Small intestine (tissue), 7 donors: ENCODE data around the gene FSTL1. TPM values are rescaled to one million over a fixed set of nuclear protein-coding genes. Genes with fewer than 3 reads are reported as not detected.

Experiments used
- DNase-seq, 2 donors: peaks; one replicate each; pipeline versions ENCODE4 v3.0.0 to v3.0.0-alpha.2; 2013
- FAIRE-seq: peaks from 2 replicates; lab custom pipeline; 2012; peaks lifted over from hg19 to GRCh38; lab: Jason Lieb, UNC
- H3K27ac ChIP-seq, 3 donors: one replicate each; pipeline ENCODE4 v1.5.1; 2013; ENCODE audit warnings: low read length in 2 of 3, mild to moderate bottlenecking in 2 of 3, control low read depth in 1 of 3, inconsistent platforms in 1 of 3, low read depth in 1 of 3, moderate library complexity in 1 of 3
- H3K27me3 ChIP-seq, 3 donors: one replicate each; pipeline ENCODE4 v1.6.1; 2013; ENCODE audit warnings: low read length in 3 of 3, inconsistent platforms in 1 of 3; ENCODE audit not compliant: control insufficient read depth in 3 of 3, insufficient read depth in 3 of 3
- H3K36me3 ChIP-seq, 3 donors: one replicate each; pipeline ENCODE4 v1.6.1; 2013; ENCODE audit warnings: low read length in 3 of 3, inconsistent platforms in 1 of 3, low read depth in 1 of 3, mild to moderate bottlenecking in 1 of 3, moderate library complexity in 1 of 3; ENCODE audit not compliant: control insufficient read depth in 3 of 3, insufficient read depth in 2 of 3
- H3K4me1 ChIP-seq, 3 donors: one replicate each; pipeline ENCODE4 v1.6.1; 2013; ENCODE audit warnings: low read length in 2 of 3, inconsistent platforms in 1 of 3, low read depth in 1 of 3, mild to moderate bottlenecking in 1 of 3, moderate library complexity in 1 of 3; ENCODE audit not compliant: control insufficient read depth in 3 of 3, insufficient read depth in 2 of 3
- H3K4me3 ChIP-seq, 3 donors: one replicate each; pipeline ENCODE4 v1.5.1; 2013; ENCODE audit warnings: low read length in 3 of 3, control low read depth in 1 of 3, inconsistent platforms in 1 of 3, low read depth in 1 of 3, mild to moderate bottlenecking in 1 of 3, moderate library complexity in 1 of 3
- H3K9me3 ChIP-seq, 2 donors: one replicate each; pipeline ENCODE4 v1.6.1; 2013; ENCODE audit warnings: low read depth in 1 of 2, low read length in 1 of 2; ENCODE audit not compliant: control insufficient read depth in 2 of 2, insufficient read depth in 1 of 2
- WGBS, 3 donors: extraction: QIAGEN DNeasy Blood & Tissue Kit; methylation state at CpG; one replicate each; pipeline ENCODE4 v1.1.7; 2013; 5-methylcytosine and 5-hydroxymethylcytosine counted together
- polyA plus RNA-seq, 4 donors: library from polyadenylated mRNA; stranded (reverse) in 3 of 4; unstranded in 1 of 4; fragments of 200-250 nt in 3 of 4; fragments of 120-200 nt in 1 of 4; gene quantifications; one replicate each; pipeline versions ENCODE4 v1.2.1 to v1.2.3, GENCODE V29; 2013
- donor health status: healthy with polysubstance abuse.
- donor health status: control.
- donor health status: control.
- donor health status: Bipolar disorder and iron deficiency.
- donor health status: healthy.

The FSTL1 gene
- polyA plus RNA-seq, 4 donors = 1.3 to 95.5 (median 46.4) TPM

GRCh38 chr3:120461416-120461815, 10.6 kb upstream of the FSTL1 start:
- Histone ChIP-seq H3K27ac (no peak overlapping the region), H3K27me3 (peaks cover 0 to 10% (median 0%) of the 10 kb centered on the region in 3 donors), H3K36me3 (no peaks in the 10 kb centered on the region), H3K4me1 (no peaks in the 10 kb centered on the region), H3K9me3 (no peaks in the 10 kb centered on the region), H3K4me3 (no peak overlapping the region)
- DNase-seq = no peak
- 64 to 88% (median 84%) methylated on average over 3 of the region's 3 CpGs for WGBS, 3 donors
- FAIRE-seq = no peak

DNA sequence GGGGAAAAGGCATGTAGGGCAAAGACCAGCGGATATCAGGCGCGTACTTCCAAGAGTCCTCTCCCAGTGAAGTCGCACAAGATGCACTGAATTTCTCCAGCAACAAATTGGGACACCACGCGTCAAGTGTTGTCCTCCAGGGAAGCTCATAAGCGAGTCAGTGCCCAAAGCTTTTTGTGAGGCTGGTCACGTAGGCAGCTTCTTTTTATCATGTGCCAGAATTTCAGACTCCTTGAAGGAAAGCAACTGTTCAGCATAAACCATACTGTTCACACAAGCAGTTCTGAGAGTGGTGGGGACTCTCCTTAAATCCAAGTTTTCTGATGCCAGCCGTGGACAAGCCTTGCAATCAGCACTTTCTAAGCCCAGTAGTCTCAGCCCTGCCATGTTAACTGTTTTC, 10.1 kb upstream of the FSTL1 start:
- no peak for DNase-seq
- WGBS, 3 donors = 74 to 85% (median 76%) methylated on average over 9 of the region's 9 CpGs
- Histone ChIP-seq H3K9me3 (no peaks in the 10 kb centered on the region), H3K27ac (no peak overlapping the region), H3K36me3 (no peaks in the 10 kb centered on the region), H3K27me3 (peaks cover 0 to 10% (median 0%) of the 10 kb centered on the region in 3 donors), H3K4me3 (no peak overlapping the region), H3K4me1 (no peaks in the 10 kb centered on the region)
- FAIRE-seq = no peak

DNA sequence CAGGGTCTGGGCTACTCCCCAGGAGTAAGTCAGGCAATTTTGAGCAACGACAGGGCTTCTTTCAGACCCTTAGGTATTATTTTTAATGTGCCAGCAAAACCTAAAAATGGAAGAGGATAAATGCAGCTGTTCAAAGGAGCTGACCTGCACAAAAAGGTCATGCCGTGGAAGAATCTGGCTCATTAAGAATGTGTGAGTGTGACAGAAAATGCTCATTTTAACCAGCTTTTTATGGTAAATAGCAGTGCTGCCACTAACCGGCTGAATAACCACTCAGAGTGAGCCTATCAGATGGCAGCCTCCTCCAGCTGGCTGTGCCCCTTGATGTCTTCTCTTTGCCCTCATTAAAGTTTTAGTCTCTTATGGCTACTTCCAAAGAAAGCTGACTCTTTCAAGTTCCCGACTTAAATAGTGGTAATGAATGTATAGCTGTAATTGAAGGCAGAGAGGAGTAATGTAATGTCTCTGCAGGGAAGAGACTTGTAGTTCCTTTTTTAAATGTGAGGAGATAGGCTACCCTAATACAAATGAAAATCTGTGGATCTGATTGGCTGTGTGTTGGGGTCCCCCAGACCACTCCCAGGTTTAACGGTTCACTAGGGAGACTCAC, 9.5 kb upstream of the FSTL1 start:
- no peak for FAIRE-seq
- Histone ChIP-seq H3K27ac (no peak overlapping the region), H3K4me1 (no peaks in the 10 kb centered on the region), H3K36me3 (no peaks in the 10 kb centered on the region), H3K9me3 (no peaks in the 10 kb centered on the region), H3K27me3 (peaks cover 0 to 10% (median 0%) of the 10 kb centered on the region in 3 donors), H3K4me3 (no peak overlapping the region)
- WGBS, 3 donors = 61 to 72% (median 61%) methylated on average over 5 of the region's 5 CpGs
- DNase-seq = no peak

- no peak for DNase-seq
- Histone ChIP-seq H3K36me3 (no peaks in the 10 kb centered on the region), H3K4me1 (no peaks in the 10 kb centered on the region), H3K27ac (no peak overlapping the region), H3K4me3 (no peak overlapping the region), H3K9me3 (no peaks in the 10 kb centered on the region), H3K27me3 (peaks cover 0 to 10% (median 0%) of the 10 kb centered on the region in 3 donors)
- WGBS, 3 donors = 58 to 84% (median 66%) methylated on average over 3 of the region's 3 CpGs
- no peak for FAIRE-seq
Observed at GRCh38 chr3:120459196-120459595, 8.4 kb upstream of the FSTL1 start.

DNA sequence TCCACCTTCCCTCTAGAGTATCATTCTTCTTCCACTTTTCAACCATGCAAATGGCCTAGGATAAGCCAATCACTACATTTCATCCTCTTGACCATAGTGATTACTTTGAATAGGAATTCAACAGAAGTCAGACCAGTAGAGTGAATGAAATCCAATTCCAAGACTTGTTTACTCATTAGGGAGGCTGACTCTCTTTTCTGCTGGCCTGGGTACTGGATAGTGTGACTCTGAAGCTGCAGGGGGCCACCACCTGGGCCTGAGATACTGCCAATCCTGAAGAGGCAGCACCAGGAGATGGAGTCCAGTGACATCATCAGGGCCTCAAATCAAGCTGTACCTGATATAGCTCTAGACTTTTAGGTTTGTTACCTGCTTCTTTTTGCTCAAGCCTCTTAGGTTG, 7.0 kb upstream of the FSTL1 start:
- H3K4me3 ChIP-seq = no peak overlapping the region
- H3K27me3 ChIP-seq = peaks cover 0 to 12% (median 0%) of the 10 kb centered on the region in 3 donors
- FAIRE-seq (no peak), DNase-seq (no peak)
- H3K36me3 ChIP-seq = no peaks in the 10 kb centered on the region
- no peak overlapping the region for H3K27ac ChIP-seq
- no peaks in the 10 kb centered on the region for H3K9me3 ChIP-seq
- no peaks in the 10 kb centered on the region for H3K4me1 ChIP-seq

GRCh38 chr3:120454076-120454689, 3.4 kb upstream of the FSTL1 start:
- FAIRE-seq = no peak
- no peaks in the 10 kb centered on the region for H3K36me3 ChIP-seq

GRCh38 chr3:120452816-120453215, 2.0 kb upstream of the FSTL1 start:
- Histone ChIP-seq H3K9me3 (no peaks in the 10 kb centered on the region), H3K27me3 (peaks cover 6 to 42% (median 6%) of the 10 kb centered on the region in 3 donors), H3K27ac (no peak overlapping the region), H3K4me1 (peaks cover 0 to 4% (median 0%) of the 10 kb centered on the region in 3 donors), H3K4me3 (no peak overlapping the region), H3K36me3 (no peaks in the 10 kb centered on the region)
- no peak for DNase-seq
- 76 to 84% (median 76%) methylated on average over 4 of the region's 4 CpGs for WGBS, 3 donors
- FAIRE-seq = no peak

More at GRCh38 chr3:120454076-120454689, 3.4 kb upstream of the FSTL1 start:
- Histone ChIP-seq H3K4me3 (no peak overlapping the region), H3K27ac (no peak overlapping the region), H3K4me1 (peaks cover 0 to 4% (median 0%) of the 10 kb centered on the region in 3 donors), H3K27me3 (peaks cover 0 to 33% (median 6%) of the 10 kb centered on the region in 3 donors), H3K9me3 (no peaks in the 10 kb centered on the region)
- WGBS, 3 donors = 55 to 75% (median 75%) methylated on average over 1 of the region's 1 CpG
- peak in 1 of 2 donors; percentile 12 for DNase-seq

DNA sequence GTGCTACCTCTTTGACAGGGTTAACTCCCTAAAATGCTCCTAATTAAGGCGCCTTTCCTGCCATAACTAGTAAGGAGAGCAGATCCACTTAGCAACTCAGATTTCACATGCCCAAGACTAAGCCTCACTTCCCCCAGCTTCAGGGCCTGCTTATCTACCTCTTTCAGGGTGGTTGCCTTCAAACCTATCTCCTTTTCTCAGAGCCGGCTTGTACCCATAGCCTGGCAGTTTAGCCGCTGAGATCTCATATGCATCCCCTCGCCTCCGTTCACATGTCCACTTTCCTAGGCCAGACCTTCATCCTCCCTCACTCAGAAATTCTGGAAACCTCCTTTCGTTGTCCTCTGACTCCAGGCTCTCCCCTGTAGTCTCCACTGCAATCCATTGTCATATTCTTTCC, 1.0 kb upstream of the FSTL1 start:
- Histone ChIP-seq H3K4me1 (peaks cover 0 to 4% (median 0%) of the 10 kb centered on the region in 3 donors), H3K9me3 (no peaks in the 10 kb centered on the region), H3K36me3 (no peaks in the 10 kb centered on the region), H3K27me3 (peaks cover 6 to 46% (median 8%) of the 10 kb centered on the region in 3 donors), H3K4me3 (no peak overlapping the region), H3K27ac (peak overlapping the region in 2 of 3 donors; percentile 79 to 92)
- FAIRE-seq (no peak), DNase-seq (no peak)
- 90 to 96% (median 94%) methylated on average over 6 of the region's 6 CpGs for WGBS, 3 donors
